Astrocyte of the cerebellum (primary cell): Measurements from ENCODE around the gene SPECC1L.

Experiments used
- DNase-seq: peaks from one replicate; pipeline ENCODE4 v3.0.0-alpha.2; 2011; ENCODE audit warnings: low read depth
- H3K4me3 ChIP-seq: 2 replicates; pipeline ENCODE4 v1.5.1; 2011; ENCODE audit warnings: mild to moderate bottlenecking, low read depth, low read length, moderate library complexity
- in situ Hi-C: cut with HindIII; loops from 2 replicates; pipeline ENCODE4 v1.10.0; 2017; ENCODE audit warnings: low sequenced_read_pairs
- TF ChIP-seq, protein P1 (sequence below): IDR thresholded peaks from 2 replicates; pipeline ENCODE4 v1.5.1; 2012; ENCODE audit warnings: low read length, low read depth, moderate library complexity, mild to moderate bottlenecking; ENCODE audit errors: missing control alignments

Gene SPECC1L

GRCh38 chr22:24466716-24467328 lies 196.2 kb downstream of the SPECC1L start:
- TF ChIP-seq, protein P1, sequence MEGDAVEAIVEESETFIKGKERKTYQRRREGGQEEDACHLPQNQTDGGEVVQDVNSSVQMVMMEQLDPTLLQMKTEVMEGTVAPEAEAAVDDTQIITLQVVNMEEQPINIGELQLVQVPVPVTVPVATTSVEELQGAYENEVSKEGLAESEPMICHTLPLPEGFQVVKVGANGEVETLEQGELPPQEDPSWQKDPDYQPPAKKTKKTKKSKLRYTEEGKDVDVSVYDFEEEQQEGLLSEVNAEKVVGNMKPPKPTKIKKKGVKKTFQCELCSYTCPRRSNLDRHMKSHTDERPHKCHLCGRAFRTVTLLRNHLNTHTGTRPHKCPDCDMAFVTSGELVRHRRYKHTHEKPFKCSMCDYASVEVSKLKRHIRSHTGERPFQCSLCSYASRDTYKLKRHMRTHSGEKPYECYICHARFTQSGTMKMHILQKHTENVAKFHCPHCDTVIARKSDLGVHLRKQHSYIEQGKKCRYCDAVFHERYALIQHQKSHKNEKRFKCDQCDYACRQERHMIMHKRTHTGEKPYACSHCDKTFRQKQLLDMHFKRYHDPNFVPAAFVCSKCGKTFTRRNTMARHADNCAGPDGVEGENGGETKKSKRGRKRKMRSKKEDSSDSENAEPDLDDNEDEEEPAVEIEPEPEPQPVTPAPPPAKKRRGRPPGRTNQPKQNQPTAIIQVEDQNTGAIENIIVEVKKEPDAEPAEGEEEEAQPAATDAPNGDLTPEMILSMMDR: no peak
- peak; percentile 61 for DNase-seq
- in situ Hi-C loops: no loop called here
- H3K4me3 ChIP-seq: no peak overlapping the region

- in situ Hi-C loops: no loop called here
- DNase-seq: no peak
- TF ChIP-seq, protein P1: no peak
- H3K4me3 ChIP-seq: no peak overlapping the region
These were observed 196.7 kb downstream of the SPECC1L start for GRCh38 chr22:24467340-24467739.
